ENCODE measurements around the gene RASGRP4. TPM values are rescaled to one million over a fixed set of nuclear protein-coding genes. Genes with fewer than 3 reads are reported as not detected.
A peak's percentile ranks its signal among the peaks of the same experiment; 100 is the strongest.

Gene RASGRP4
- total RNA-seq, 1 donor from 2014 or later = not detected

- Histone ChIP-seq H3K4me1 (ENCODE audit: insufficient read depth, low read length) (peaks cover 15% of the 10 kb centered on the region), H2AFZ (ENCODE audit: low read depth, low read length) (no peak overlapping the region), H3K4me3 (ENCODE audit: insufficient read depth, low read depth, low read length) (no peak overlapping the region), H3K27ac (ENCODE audit: low read depth, low read length) (no peak overlapping the region), H3K36me3 (ENCODE audit: insufficient read depth, low read length) (peaks cover 14% of the 10 kb centered on the region), H3K27me3 (ENCODE audit: insufficient read depth, low read length) (no peaks in the 10 kb centered on the region), H3K9me3 (ENCODE audit: insufficient read depth, low read depth, low read length) (no peaks in the 10 kb centered on the region), H3K79me2 (ENCODE audit: insufficient read depth, low read length) (peaks cover 10% of the 10 kb centered on the region), H3K4me2 (ENCODE audit: low read length) (no peak overlapping the region), H4K20me1 (ENCODE audit: insufficient read depth, low read length) (peaks cover 38% of the 10 kb centered on the region), H3K9ac (ENCODE audit: low read length) (no peak overlapping the region)
- Mint-ChIP-seq H3K27ac (ENCODE audit: unreplicated experiment) (no peak overlapping the region), H3K9me3 (ENCODE audit: unreplicated experiment) (peaks cover 3% of the 10 kb centered on the region), H3K4me3 (ENCODE audit: unreplicated experiment) (no peak overlapping the region), H3K36me3 (ENCODE audit: low read depth, unreplicated experiment) (peaks cover 23% of the 10 kb centered on the region), H3K4me1 (ENCODE audit: low read depth, unreplicated experiment) (peaks cover 20% of the 10 kb centered on the region), H3K27me3 (ENCODE audit: low read depth, unreplicated experiment) (peaks cover 12% of the 10 kb centered on the region)
- DNase-seq (ENCODE audit: low read depth) (no peak), FAIRE-seq (no peak)
- TF ChIP-seq CTCF (IDR thresholded peaks at IDR 0.05; ENCODE audit: insufficient read depth, low read depth, low read length) (no peak), EZH2 (IDR thresholded peaks at IDR 0.05; ENCODE audit: insufficient read depth, low read length) (no peak)
Observed at GRCh38 chr19:38395381-38396114, 30.5 kb downstream of the RASGRP4 start.

- peaks cover 18% of the 10 kb centered on the region for H3K79me2 ChIP-seq (ENCODE audit: insufficient read depth, low read length)
- no peak overlapping the region for H3K27ac Mint-ChIP-seq (ENCODE audit: unreplicated experiment)
- TF ChIP-seq EZH2 (IDR thresholded peaks at IDR 0.05; ENCODE audit: insufficient read depth, low read length) (no peak), CTCF (IDR thresholded peaks at IDR 0.05; ENCODE audit: insufficient read depth, low read depth, low read length) (no peak)
- H3K9me3 Mint-ChIP-seq (ENCODE audit: unreplicated experiment) = peaks cover 3% of the 10 kb centered on the region
- H3K4me3 Mint-ChIP-seq (ENCODE audit: unreplicated experiment) = no peak overlapping the region
- peaks cover 25% of the 10 kb centered on the region for H3K36me3 Mint-ChIP-seq (ENCODE audit: low read depth, unreplicated experiment)
- H4K20me1 ChIP-seq (ENCODE audit: insufficient read depth, low read length) = peaks cover 38% of the 10 kb centered on the region
- no peak overlapping the region for H3K9ac ChIP-seq (ENCODE audit: low read length)
- peaks cover 23% of the 10 kb centered on the region for H3K4me1 ChIP-seq (ENCODE audit: insufficient read depth, low read length)
- no peak overlapping the region for H3K4me3 ChIP-seq (ENCODE audit: insufficient read depth, low read depth, low read length)
- FAIRE-seq = no peak
- H3K4me2 ChIP-seq (ENCODE audit: low read length) = no peak overlapping the region
- no peak overlapping the region for H3K27ac ChIP-seq (ENCODE audit: low read depth, low read length)
- H3K27me3 Mint-ChIP-seq (ENCODE audit: low read depth, unreplicated experiment) = peaks cover 12% of the 10 kb centered on the region
- DNase-seq (ENCODE audit: low read depth) = no peak
- no peak overlapping the region for H2AFZ ChIP-seq (ENCODE audit: low read depth, low read length)
- no peaks in the 10 kb centered on the region for H3K9me3 ChIP-seq (ENCODE audit: insufficient read depth, low read depth, low read length)
- peaks cover 14% of the 10 kb centered on the region for H3K36me3 ChIP-seq (ENCODE audit: insufficient read depth, low read length)
- peaks cover 14% of the 10 kb centered on the region for H3K4me1 Mint-ChIP-seq (ENCODE audit: low read depth, unreplicated experiment)
- no peaks in the 10 kb centered on the region for H3K27me3 ChIP-seq (ENCODE audit: insufficient read depth, low read length)
Observed at GRCh38 chr19:38394488-38394887, 31.5 kb downstream of the RASGRP4 start.

GRCh38 chr19:38392707-38393308 is 33.2 kb downstream of the RASGRP4 start:
- H3K27ac ChIP-seq (ENCODE audit: low read depth, low read length) = no peak overlapping the region
- peaks cover 38% of the 10 kb centered on the region for H4K20me1 ChIP-seq (ENCODE audit: insufficient read depth, low read length)
- Mint-ChIP-seq H3K4me1 (ENCODE audit: low read depth, unreplicated experiment) (peaks cover 12% of the 10 kb centered on the region), H3K9me3 (ENCODE audit: unreplicated experiment) (peaks cover 6% of the 10 kb centered on the region), H3K36me3 (ENCODE audit: low read depth, unreplicated experiment) (peaks cover 25% of the 10 kb centered on the region), H3K4me3 (ENCODE audit: unreplicated experiment) (peak overlapping the region; percentile 48), H3K27ac (ENCODE audit: unreplicated experiment) (no peak overlapping the region), H3K27me3 (ENCODE audit: low read depth, unreplicated experiment) (peaks cover 12% of the 10 kb centered on the region)
- TF ChIP-seq CTCF (IDR thresholded peaks at IDR 0.05; ENCODE audit: insufficient read depth, low read depth, low read length) (no peak), EZH2 (IDR thresholded peaks at IDR 0.05; ENCODE audit: insufficient read depth, low read length) (no peak)
- H3K9me3 ChIP-seq (ENCODE audit: insufficient read depth, low read depth, low read length) = no peaks in the 10 kb centered on the region
- DNase-seq (ENCODE audit: low read depth) (peak; percentile 40), FAIRE-seq (peak; percentile 9)
- no peak overlapping the region for H3K9ac ChIP-seq (ENCODE audit: low read length)
- no peak overlapping the region for H3K4me3 ChIP-seq (ENCODE audit: insufficient read depth, low read depth, low read length)
- peak overlapping the region; percentile 42 for H3K4me2 ChIP-seq (ENCODE audit: low read length)
- H3K4me1 ChIP-seq (ENCODE audit: insufficient read depth, low read length) = peaks cover 23% of the 10 kb centered on the region
- no peaks in the 10 kb centered on the region for H3K27me3 ChIP-seq (ENCODE audit: insufficient read depth, low read length)
- H3K79me2 ChIP-seq (ENCODE audit: insufficient read depth, low read length) = peaks cover 24% of the 10 kb centered on the region
- no peak overlapping the region for H2AFZ ChIP-seq (ENCODE audit: low read depth, low read length)
- peaks cover 14% of the 10 kb centered on the region for H3K36me3 ChIP-seq (ENCODE audit: insufficient read depth, low read length)
